T-helper 1 cell (primary cell): ENCODE results near the gene DYNC2I2.
A peak's percentile ranks its signal among the peaks of the same experiment; 100 is the strongest.
"Not testable (repeated sequence)": the region's sequence is repeated elsewhere in the genome, so short reads cannot be mapped to it uniquely, and the experiment has no call there.

ENCODE experiments used
- DNase-seq, 5 donors: peaks; one replicate each; pipeline ENCODE4 v3.0.0-alpha.2; 2012 to 2020
- total RNA-seq, 4 donors: gene quantifications; one replicate each; lab custom pipeline; 2026; lab: John Stamatoyannopoulos, UW

The DYNC2I2 gene
- 1.3 to 3.6 (median 1.9) reads per million in 4 donors for total RNA-seq

DNA sequence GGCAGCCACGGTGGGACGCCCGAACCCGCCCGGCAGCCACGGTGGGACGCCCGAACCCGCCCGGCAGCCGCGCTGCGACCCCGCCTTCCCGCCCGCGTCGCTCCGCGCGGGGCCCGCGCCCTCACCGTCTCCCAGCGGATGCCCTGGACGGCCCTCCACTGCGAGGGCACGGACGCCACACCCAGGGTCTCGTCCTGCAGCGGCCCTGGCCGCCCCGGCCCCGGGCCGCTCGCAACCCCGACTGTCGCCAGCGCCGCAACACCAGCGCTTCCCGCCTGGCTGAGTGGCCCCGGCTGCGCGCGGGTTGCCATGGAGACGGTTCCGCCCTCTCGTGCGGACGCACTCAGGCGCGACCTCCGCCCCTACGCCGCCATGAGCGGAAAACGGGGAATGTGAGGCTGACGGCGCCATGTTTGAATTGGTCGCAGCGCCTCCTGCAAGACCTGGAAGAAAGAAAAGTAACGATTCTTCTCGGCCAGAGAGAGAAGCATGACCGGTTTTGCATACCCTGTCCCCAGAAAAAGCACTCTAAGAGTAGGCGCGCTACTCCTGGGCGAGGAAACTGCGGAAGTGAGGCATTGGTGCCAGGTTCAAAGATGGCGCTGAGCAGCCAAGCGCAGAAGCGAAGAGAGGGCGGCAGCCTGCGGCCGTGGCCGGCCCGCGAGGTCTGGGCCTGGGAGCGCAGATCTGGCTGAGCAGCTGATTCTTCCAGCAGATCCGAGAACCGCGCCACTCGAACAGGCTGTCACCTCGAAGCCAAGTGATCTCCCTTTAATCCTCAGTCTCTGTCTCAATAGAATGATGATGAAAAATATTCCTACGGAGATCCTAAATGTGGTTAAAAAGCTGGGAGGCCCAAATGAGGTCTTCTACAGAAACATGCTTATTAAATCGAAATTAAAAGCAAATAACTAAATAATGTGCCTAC, at the start of gene DYNC2I2:
TSS of gene DYNC2I2 (minus strand) at position 432 of the 928 bp plus-strand sequence. CDS start at position 311, 121 bp downstream.
- peak; percentile 92 to 97 (median 95) for DNase-seq

DNA sequence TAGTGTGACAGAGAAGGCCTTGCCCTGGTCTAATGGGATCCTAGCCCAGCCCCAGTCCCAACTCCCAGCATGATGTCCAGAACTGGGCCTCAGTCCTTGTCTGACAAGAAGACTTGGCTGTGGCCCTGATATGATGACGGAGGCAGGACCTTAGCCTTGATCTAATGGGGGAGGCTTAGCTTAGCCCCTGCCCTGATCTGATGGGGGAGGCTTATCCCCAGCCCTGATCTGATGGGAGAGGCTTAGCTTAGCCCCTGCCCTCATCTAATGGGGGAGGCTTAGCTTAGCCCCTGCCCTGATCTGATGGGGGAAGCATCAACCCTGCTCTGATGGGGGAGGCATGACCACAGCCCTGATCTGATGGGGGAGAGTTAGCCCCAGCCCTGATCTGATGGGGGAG, 49.4 kb upstream of the DYNC2I2 start:
- DNase-seq: no peak

DNA sequence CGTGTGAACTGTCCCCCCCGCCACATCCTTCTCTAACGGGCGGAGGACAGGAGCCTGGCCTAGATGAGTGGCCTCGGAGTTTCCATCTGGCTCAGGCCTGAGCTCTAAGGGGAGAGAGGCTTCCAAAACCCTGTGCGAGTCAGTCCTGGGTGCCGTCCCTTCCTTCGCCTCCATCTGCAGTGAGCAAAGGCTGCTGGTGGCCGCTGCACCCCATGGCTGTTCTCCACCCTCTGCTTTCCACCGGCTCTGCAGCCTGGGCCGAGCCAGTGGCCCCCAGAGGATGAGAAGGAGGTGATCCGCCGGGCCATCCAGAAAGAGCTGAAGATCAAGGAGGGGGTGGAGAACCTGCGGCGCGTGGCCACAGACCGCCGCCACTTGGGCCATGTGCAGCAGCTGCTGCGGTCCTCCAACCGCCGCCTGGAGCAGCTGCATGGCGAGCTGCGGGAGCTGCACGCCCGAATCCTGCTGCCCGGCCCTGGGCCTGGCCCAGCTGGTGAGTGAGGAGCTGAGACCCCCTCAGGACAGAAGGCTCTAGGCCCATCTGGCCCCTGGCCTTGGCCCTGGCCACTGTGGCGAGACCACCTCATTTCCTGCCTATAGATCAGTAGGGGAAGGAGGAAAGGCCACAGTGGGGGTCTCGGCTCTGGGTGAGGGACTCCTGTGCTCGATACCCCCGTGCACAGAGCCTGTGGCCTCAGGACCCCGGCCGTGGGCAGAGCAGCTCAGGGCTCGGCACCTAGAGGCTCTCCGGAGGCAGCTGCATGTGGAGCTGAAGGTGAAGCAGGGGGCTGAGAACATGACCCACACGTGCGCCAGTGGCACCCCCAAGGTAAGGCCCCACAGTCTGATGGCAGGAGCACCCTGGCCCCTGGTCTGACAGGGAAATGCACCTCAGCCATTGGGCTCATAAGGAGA, 48.7 kb upstream of the DYNC2I2 start:
- no peak for DNase-seq

DNA sequence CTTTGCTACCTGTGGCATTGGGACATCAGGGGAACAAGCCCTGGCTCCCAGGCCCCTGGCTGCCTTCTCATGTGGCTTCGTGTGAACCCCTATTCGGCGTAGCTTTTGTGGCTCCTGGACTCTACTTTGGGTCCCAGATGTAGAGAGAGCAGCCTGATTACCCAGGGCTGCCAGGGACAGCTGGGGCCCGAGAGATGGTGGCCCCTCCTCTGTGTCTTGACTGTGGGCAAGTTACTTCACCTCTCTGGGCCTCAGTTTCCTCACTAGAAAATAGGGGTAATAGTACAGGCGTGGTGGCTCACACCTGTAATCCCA, 47.7 kb upstream of the DYNC2I2 start:
- DNase-seq: no peak

DNA sequence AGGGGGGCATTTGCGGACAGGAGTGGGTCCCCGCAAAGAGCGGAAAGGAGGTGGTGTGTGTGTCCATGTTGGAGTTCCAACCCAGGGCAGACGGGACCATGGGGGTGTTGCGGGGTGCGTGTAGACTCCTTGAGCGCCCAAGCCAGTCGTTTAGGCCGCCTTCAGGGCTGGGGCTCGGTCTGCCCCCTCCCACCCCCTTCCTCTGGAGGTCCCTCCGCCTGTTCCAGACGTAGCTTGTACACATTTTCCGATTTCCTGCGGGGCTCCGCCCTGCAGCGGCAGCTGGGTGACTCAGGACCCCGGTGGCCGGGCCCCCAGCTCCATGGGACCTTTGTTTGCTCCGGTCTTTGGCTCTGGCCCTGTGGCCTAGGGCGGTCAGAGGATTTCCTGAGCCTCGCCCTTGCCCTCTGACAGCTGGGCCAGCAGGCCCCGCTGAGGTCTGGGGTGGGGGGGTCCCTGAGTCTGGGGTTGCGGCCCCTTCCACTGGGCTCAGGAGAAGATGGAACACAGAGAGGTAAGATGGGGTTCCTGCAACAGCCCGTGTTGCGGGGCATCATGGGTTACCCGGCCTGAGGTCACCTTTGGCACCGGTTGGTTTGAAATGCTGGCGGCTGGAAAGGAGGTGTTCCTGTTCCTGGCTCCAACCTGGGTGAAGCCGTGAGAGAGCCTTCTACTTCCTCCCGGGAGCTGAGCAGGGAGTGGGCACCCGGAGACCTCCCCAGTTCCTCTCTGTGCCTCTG, 47.1 kb upstream of the DYNC2I2 start:
- DNase-seq: no peak

DNA sequence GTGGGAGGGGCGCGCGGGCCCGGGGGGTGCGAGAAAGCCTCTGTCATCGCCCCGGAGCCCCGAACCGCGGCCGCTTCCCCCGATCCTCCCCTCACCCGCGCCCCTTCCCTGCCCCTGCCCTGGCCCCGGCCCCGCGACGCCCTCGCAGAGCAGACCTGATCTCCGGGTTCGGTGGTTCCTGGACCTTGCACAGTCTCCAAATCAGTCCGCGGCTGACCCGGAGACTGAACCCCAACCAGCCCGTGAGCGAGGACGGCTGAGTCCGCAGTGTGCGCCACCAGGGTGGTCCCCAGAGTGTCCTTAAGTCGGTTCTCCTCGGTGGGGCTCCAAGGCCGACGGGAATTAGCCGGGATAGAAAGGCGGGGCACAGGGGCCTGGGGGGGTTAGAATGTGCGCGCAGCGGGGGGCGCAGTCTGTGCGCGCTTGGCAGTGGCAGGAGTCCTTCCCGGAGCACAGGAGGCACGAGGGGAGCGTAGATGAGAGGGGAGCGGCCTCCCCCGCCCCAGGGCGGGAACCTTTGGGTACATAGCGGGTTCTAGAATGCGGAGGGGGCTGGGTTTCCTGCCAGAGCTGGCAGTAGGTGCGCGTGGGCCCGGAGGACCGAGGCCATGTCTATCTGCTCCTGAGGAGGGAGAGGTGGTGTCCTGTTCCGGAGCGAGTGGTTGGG, 46.4 kb upstream of the DYNC2I2 start:
- no peak for DNase-seq

DNA sequence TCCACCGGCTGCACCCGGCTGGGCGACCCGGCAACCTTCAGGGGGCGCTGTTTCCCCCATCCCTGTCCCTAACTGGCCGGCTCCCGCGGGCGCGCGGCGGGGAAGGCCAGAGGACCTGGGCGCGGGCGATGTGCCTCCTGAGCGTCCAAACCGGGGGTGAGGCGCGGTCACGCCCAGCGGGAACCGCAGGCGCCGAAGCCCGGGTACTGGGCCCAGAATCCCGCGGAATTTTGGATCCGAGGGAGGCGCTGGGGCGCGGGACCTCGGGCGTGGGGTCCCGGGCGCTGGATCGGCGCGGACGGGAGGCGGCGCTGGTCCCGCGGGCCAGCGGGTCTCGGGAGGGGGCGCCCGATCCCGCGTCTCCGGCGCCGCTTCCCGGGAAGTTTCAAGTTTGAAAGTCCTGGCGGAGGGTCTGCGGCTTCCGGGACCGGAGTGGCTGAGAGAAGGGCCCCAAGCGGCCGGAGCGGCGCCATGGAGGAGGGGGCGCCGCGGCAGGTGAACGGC, 45.9 kb upstream of the DYNC2I2 start, which contains the start of gene PKN3:
TSS of gene PKN3 (plus strand) at position 59 of the 504 bp plus-strand sequence. CDS start at position 472, 413 bp downstream.
- peak; percentile 71 to 83 (median 79) for DNase-seq

DNA sequence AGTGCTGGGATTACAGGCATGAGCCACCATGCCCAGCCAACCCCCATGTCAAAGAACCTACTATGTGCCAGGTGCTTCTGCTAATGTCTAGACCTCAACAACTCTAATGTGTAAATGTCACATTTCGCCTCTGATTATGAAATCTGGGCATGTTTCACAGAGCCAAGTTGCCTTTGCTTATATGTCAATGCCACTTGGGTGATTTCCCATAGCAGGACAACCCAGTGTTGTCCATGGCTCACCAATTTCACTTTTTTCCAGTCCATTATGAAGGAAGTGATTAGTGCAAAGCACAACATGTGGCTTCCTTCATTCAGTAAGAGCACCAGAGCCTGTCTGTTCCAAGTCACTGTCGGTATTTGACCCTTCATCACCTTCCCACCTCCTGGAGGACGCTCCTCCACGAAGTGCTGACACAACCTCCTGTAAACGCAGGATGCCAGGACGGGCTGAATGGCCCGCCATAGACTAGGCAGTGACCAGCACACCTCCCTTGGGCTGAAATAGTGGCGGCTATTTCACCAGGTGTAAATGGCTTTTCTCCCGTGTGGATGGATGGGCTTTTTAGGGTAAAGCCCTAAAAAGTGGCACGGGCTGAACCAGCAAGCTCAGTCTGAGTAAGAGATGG, 44.7 kb upstream of the DYNC2I2 start:
- no peak for DNase-seq

DNA sequence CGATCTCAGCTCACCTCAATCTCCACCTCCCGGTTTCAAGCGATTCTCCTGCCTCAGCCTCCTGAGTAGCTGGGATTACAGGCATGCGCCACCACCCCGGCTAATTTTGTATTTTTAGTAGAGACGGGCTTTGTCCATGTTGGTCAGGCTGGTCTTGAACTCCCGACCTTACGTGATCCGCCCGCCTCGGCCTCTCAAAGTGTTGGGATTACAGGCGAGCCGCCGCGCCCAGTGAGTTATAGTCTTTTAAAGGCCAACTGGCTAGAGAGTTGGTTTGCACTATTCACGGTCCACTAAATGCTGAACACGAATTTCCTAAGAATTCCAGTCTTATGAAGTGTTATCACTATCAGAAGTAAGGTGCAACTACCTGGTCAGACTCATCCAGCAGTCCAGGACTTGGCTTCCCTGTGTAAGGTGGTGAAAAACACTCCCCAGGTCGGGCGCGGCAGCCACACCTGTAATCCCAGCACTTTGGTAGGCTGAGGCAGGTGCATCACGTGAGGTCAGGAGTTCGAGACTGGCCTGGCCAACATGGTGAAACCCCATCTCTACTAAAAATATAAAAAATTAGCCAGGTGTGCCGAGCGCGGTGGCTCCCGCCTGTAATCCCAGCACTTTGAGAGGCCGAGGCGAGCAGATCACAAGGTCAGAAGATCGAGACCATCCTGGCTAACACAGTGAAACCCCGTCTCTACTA, 42.6 kb upstream of the DYNC2I2 start:
- DNase-seq: not testable (repeated sequence)

DNA sequence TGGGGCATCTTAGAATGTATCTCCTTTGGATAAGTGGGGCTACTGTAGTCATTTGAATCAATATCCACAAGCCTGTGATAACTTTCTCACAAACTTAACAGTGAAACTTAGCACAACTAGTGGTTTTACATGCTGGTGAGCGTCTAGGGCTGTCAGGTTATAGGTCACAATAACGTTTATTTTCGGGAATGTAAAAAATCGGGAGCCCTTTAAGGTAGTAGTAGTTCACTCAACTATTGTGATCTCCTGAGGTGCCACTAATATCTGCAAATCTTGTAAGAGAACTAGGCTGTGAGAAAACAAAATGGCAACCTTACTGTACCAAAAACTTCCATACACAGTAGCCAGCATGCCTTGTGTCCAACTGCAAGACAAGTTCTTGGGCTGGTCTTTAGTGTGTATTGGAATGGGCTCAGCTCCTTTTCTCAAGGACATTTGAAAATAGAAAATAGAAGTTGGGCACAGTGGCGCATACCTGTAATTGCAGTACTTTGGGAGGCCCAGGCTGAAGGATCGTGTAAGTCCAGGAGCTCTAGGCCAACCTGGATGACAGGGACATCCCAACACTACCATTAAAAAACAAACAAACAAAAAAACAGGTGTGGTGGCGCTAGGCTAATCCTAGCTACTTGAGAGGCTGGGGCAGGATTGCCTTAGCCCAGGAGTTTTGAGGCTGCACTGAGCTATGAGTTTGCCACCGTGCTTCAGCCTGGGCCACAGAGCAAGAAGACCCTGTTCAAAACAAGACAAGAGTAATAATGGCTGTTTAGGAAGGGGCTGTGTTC, 40.5 kb upstream of the DYNC2I2 start:
- no peak for DNase-seq

DNA sequence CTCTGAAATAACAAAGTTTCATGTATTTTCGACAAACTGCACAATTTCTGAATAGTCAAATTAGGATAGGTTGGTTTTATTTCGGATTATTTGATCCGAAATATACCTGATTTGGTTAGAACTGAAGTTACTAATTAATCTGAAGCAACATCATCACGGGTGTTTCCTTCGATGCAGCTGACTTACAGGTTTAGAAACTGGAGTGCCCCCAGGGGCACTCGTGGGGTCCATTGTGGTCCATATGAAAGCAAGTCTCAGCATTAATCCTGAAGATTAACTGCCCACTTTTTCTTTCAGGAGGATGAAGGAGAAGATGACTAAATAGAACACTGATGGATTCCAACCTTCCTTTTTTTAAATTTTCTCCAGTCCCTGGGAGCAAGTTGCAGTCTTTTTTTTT, 37.7 kb upstream of the DYNC2I2 start:
- DNase-seq: no peak

DNA sequence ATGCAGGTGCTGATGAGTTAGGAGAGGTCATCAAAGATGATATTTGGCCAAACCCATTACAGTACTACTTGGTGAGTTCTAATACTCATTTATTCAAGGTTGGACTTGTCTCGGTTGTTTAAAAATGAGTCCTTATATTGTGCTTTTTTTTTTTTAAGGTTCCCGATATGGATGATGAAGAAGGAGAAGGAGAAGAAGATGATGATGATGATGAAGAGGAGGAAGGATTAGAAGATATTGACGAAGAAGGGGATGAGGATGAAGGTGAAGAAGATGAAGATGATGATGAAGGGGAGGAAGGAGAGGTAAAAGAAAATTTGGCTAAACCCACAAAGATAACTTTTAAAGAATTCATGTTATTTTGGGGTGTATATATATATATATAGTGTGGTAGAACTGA, 37.1 kb upstream of the DYNC2I2 start:
- DNase-seq: not testable (repeated sequence)

DNA sequence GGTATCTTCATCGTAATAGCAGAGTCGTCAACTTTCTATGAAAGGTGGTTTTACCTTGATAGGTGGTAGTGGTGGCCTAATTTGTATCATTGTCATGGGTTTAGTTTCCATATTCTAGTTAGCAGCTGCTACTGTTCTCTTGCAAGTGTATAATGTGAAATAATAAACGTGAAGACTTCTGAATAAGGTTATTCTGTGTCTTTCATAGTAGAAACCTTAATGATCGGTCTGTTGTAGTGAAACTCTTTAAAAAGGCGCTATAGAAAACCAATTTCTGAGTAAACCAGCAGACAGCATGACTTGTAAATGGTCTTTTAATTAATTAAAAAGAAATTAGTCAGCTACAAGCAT, 34.0 kb upstream of the DYNC2I2 start:
- DNase-seq: no peak

DNA sequence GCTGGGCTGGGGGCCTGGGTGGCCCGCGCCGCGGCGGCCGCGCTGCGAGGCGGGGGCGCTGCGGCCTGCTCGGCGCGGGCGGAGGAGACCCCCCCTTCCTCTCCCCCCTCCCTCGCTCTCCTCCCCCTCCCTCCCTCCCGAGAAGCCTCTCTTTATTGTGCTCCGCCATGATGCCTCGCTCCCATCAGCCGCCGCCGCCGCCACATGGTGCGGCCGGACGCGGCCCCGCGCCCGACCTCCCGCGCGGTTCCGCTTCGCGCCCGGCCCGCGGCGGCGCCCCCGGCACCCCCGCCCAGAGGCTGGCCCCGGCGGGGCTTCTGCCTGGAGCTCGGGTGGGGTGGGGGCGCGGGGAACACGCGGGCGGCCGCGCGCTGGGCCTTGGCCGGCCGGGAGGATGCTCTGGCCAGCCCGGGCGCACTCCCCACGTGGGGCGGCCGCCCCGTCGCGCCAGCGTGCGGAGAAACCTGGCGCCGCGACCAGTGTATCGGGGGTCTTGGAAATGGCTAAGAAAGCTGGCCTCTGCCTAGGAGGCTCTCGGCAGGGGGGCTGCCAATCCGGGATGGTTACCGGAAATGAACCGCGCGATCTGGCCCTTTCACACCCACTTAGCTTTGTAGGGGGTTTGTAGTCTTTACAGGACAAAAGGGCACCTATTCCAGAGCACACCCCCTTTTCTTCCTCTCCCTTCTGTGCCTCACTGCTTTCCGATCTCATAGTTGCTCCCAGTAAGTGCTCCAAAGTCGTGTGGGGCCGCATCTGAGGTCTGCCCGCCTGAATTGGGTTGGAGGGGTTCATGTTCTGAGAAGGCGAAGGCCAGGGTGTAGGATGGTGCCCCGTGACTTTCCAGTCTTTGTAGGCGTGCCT, 33.4 kb upstream of the DYNC2I2 start:
- DNase-seq: peak; percentile 49 to 66 (median 58)

DNA sequence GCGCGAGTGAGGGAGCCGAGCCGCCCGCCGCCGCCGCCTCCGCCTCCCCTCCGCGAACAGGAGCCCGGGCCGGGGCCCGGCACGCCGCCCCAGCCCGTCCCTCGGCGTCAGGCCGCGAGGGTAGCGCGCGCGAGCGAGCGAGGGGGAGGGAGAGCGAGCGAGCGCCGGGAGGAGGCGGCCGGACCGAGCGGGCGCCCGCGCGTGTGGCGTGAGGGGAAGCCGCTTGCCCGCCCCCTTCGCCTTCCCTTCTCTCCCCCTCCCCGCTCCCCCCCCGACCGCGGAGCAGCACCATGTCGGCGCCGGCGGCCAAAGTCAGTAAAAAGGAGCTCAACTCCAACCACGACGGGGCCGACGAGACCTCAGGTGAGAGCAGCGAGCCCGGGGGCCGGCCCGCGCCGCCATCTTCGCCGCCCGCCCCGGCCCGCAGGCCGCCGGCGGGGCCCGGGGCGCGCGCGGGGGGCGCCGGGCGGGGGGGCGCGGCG, 32.7 kb upstream of the DYNC2I2 start:
- peak in 3 of 5 donors; percentile 43 to 54 (median 53) for DNase-seq

DNA sequence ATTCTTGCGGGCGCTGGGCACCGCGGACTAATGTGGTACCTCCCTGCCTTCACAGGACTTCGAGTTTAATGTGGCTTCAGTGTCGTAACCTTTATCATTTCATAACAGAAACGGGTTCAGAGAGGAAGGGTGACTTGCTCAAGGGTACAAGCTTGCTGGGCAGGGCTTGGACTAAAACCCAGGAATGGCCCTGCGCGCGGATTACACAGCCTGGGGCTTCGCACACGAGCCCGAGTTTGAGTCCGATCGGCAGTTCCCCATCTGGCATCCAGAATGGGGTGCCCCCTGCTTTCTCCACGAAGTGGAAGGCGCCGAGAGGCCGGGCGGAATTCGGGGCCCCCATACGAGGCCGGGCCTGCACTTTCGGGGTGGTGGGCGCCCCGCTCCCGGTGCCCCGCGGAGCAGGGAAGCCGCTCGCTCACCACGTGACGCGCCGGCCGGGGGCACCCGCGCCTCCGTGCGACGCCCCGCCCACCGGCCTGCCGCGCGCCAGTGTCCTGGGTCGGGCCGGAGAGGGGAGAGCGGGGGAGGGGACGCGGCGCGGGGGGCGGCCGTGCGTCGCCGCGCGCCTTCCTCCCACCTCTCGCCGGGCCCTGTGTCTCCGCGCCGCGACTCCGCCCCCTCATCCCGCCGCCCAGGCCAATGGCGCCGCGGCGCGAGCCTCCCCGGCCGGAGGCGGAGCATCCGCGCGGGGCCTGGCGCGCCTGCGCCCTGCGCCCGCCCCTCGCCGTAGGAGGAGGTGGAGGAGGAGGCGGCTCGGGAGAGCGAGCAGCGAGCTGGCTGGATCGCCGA, 32.0 kb upstream of the DYNC2I2 start, which contains the start of gene SET:
TSS of gene SET (plus strand) at position 722 of the 792 bp plus-strand sequence. CDS start 361 bp downstream, outside the sequence.
- peak; percentile 82 to 95 (median 87) for DNase-seq

DNA sequence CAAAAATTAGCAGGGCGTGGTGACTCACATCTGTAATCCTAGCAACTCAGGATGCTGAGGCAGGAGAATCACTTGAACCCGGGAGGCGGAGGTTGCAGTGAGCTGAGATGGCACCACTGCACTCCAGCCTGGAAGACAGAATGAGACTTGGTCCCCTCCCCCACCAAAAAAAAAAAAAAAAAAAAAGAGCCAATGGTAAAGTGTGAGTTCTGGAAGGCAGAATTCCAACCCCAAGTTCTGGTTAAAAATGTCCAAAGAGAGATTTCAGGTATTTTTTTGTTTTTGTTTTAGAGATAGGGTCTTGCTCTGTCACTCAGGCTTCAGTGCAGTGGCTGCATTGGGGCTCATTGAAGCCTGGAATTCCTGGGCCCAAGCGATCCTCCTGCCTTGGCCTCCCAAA, 30.8 kb upstream of the DYNC2I2 start:
- no peak for DNase-seq
